NCI-H1092 treated with DMSO at 0.1 percent for 48 hours (cell line): ENCODE data around the gene PARP9.

Source experiments
- DNase-seq: peaks from one replicate; lab custom pipeline; 2025; lab: John Stamatoyannopoulos, UW

The PARP9 gene

GRCh38 chr3:122564155-122564912 is at the start of gene PARP9, which contains the start of gene DTX3L:
Gene PARP9 (minus strand): TSS chr3:122564300. CDS start chr3:122559620, 4,680 bp downstream.
Gene DTX3L (plus strand): TSS chr3:122564338. CDS start chr3:122564427, 89 bp downstream.
- peak; percentile 62 for DNase-seq

GRCh38 chr3:122612696-122613095 is 48.6 kb upstream of the PARP9 start:
- no peak for DNase-seq

DNA sequence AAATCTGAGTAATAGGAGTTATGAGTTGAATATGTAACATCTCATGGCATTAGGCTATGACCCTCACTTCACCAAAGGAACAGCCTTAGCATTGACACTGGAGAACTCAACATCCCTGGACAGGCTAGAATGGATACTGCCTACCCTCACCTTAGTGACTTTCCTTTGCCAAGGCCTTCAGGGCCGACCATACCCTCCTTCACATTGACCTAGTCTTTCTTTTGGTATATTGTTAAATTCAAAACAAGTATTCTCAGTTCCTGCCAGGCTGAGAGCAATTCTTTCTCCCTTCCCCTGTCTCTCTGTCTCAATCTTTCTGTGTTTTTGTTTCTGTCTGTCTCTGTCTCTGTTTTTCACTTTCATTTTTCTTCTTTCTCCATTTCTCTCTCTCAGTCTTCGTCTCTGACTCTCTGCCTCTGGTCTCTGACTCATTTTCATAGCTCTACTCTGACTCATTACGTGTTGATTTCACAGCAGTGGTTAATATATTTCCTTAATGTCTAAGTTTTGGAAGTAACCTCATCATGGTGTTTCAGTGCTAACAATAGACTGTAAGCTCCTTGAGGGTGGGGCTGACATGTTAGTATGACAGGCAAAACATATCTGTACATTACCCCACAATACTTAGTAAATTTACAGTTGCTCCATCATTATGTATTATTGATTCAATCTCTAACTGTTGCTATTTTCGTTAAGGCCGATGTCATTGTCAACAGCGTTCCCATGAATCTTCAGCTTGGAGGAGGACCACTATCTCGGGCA is 45.9 kb upstream of the PARP9 start:
- no peak for DNase-seq

- no peak for DNase-seq
These were observed 44.8 kb upstream of the PARP9 start for GRCh38 chr3:122608916-122609315.

GRCh38 chr3:122606330-122606729 is 42.2 kb upstream of the PARP9 start:
- no peak for DNase-seq

DNA sequence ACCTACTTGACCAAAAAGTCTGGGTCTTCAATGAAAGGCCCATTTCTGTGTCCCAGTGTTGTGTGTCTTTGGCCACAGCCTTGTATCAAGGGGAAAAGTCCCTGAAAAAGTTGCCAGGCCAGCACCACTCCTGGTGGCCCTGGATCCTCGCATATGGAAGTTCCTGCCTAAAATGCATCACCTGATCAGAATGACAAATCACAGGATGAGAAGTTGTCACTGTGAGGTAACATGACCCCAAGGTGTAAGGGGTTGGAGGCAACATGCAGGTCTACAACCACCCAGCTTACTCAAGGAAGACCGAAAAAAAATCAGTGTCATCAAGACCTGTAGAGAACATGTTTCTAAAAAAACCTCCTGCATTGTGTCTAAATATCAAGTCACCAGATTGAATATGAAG is 39.0 kb upstream of the PARP9 start:
- no peak for DNase-seq

DNA sequence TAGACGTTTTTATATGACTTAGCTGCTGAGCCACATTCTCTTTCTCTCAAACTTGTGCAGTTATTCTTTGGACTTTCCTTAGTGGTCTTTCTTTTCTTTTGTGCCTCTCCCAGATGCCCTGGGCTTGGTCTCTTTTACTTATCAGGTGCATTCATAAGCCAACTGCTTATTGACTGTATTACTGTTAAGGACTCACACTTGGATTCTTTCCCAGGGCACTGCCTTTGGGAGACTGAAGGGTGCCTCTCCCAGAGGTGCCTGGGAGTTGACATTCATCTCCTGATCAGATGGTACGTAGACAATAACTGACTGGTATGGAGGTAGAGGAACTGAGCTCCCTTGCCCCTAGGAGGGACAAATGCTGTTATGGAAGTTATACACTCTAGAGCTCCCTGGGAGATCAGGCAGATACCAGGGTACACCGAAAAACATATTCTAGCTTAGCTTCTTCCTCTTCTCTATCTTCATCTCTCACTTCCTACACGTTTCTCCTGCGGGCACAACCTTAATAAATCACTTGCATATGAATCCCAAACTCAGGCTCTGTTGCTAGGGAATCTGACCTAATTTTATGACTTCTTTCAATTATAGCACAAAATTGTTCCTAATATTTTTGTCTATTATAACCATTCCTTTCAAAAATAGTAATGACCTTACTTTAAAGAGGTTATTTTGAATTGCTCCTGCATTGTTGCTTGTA is 38.1 kb upstream of the PARP9 start:
- no peak for DNase-seq

DNA sequence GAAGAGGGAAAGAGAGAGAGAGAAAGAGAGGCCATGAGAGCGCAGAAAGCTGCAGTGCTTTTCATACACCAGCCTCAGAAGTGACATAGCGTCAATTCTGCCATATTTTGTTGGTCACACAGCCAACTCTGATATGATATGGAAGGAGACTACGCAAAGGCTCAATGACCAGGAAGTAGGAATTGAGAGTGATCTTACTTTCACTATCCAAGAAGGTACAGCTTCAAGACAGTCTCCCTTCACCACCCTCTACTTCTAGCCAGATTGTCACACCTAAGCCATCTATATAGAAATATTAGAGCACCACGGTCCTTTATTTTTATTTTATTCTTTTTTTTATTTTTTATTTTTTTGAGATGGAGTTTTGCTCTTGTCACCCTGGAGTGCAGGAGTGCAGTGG is 34.5 kb upstream of the PARP9 start:
- no peak for DNase-seq

DNA sequence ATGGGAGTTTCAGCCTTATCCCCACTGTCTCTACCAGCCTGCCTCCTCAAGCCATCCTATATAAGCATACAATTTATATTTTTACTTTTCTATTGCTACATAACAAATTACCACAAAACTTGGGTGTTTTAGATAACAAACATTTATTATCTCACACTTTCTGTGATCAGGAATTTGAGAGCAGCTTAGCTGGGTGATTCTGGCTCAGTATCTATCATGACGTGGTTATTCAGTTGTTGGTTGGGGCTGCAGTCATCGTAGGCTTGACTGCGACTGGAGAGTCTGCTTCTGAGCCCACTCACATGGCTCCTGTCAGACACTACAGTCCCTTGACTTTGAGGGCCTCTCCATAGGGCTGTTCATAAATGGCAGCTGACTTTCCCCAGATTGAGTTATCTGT is 34.1 kb upstream of the PARP9 start:
- no peak for DNase-seq

- DNase-seq, result no peak
These were observed 29.9 kb upstream of the PARP9 start for GRCh38 chr3:122594025-122594424.

DNA sequence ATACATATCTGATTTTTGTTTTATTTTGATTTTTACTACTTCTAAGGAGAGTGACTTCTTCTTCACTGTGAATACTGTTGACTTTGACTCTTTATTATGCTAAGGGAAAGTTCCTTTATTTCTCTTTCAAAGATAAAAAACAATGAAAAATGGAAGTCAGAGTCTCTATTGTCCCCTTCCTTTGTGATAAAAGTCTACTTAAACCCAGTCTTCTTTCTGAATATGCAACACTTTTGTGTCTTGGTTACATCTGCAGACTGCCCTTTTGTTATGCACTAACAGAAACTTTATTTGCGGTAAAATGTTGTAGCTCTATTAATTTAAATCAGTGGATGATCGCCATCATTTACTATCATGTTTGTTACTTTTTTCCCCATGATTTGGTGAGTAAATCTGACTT is 26.5 kb upstream of the PARP9 start:
- DNase-seq, result no peak

- DNase-seq, result no peak
These were observed 25.2 kb upstream of the PARP9 start for GRCh38 chr3:122589297-122589696.

DNA sequence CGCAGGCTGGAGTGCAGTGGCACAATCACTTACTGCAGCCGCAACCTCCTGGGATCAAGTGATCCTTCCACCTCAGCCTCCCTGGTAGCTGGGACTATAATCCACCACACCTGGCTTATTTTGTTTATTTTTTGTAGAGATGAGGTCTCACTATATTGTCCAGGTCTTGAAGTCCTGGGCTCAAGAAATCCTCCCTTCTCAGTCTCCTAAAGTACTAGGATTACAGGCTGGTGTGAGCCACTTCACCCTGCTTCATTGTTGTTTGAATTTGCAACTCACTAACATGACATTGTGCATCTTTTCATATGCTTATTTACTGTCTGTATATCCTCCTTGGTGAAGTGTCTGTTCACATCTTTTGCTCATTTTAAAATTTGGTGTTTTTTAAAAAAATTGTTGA is 23.5 kb upstream of the PARP9 start:
- no peak for DNase-seq

DNA sequence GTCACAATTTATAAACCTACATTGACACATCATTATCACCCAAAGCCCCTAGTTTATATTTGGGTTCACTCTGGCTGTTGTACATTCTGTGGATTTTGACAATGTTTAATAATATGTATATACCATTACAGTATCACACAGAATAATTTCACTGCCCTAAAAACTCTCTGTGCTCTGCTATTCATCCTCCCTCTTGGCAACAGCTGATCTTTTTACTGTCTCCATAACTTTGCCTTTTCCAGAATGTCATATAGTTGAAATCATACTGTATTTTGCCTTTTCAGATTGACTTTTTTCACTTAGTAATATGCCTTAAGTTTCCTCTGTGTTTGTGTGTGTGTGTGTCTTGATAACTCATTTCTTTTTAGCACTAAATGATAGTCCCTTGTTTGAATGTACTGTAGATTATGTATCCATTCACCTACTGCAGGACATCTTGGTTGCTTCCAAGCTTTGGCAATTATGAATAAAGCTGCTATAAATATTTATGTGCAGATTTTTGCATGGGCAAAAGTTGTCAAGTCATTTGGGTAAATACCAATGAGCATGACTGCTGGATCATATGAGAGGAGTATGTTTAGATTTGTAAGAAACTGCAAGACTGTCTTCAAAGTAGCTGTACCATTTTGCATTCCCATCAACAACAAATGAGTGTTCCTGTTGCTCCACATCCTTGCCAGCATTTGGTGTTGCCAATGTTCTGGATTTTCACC is 22.8 kb upstream of the PARP9 start:
- no peak for DNase-seq

DNA sequence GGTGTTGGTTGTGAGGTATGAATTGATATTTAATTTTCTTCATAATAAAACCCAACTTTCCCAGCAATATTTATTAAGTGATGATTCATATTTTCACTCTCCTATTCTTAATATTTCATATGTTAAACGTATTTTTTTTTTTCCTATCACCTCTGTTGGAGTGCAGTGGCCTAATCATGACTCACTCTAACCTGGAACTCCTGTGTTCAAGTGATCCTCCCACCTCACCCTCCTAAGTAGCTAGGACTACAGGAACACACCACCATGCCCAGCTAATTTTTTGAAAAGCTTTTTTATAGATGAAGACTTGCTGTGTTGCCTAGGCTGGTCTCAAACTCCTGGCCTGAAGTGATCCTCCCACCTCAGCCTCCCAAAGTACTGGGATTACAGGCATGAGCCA is 22.0 kb upstream of the PARP9 start:
- no peak for DNase-seq

DNA sequence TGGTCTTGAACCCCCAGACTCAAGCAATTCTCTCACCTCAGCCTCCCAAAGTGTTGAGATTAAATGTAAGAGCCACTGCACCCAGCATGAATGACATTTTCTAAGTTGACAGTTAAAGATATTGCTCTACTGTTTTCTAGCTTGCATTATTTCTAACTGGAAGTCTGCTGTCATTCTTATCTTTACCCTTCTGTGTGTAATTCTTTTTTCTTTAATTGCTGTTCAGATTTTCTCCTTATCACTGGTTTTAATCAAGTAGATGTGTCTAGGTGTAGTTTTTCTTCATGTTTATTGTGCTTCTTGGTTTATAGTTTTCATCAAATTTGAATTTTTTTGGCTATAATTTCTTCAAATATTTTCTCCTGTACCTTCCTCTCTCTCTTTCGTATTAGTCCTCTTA is 18.3 kb upstream of the PARP9 start:
- DNase-seq, result no peak

DNA sequence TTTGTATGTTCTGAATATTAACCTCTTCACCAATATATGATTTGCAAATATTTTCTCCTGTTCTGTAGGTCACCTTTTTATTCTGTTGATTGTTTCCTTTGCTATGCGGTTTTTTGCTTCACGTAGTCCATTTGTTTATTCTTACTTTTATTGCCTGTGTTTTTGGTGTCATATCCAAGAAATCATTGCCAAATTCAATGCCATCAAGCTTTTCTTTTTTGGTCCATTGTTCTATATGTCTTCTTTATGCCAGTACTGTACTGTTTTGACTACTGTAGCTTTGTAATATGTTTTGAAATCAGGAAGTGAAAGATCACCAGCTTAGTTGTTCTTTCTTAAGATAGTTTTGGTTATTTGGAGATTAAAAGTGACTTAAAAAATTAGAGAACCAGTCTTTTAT is 17.5 kb upstream of the PARP9 start:
- DNase-seq, result no peak

DNA sequence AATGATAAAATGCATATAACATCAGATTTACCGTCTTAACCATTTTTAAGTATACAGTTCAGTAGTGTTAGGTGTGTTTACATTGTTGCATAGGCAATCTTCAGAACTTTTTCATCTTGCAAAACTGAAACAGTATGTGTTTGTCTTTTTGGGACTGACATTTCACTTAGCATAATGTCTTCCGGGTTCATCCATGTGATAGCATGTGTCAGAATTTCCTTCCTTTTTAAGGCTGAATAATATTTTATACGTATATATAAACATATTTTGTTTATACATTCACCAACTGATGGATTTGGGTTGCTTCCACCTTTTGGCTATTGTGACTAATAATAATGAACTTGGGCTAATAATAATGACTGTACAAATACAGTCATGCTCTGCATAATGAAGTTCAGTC is 16.4 kb upstream of the PARP9 start:
- DNase-seq, result no peak

DNA sequence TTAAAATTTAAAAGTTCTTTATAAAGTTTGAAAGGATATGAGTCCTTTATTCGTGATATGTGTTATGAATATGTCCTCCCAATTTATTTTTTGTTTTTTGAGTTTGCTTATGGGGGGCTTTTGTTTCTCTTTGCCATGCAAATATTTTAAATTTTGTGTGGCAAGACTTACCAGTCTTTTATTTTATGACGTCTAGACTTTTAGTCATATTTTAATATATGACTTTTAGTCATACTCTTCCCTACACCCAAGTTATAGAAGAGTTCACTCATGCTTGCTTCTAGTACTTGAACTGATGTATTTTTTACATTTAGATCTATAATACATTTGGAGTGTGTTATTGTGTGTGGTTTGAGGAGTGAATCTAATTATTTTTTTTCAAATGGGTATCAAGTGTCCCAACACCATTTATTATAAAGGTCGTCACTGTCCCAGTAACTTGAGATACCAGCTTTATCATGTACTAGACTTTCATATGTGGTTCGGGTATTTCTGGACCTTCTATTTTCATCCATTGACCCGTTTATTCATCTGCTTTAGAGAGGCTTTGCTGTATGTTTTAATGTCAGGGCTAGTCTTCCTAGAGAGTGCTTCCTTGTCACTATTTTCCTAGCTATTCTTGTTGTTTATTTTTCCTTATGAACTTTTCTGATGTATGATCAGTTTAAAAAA is 14.1 kb upstream of the PARP9 start:
- no peak for DNase-seq

- no peak for DNase-seq
These were observed 13.4 kb upstream of the PARP9 start, which contains the start of gene PARP15 for GRCh38 chr3:122577409-122578031. Gene PARP15 (plus strand): TSS chr3:122577650. CDS start chr3:122577668, 18 bp downstream.
